Measurements from ENCODE around the gene HOXD4. TPM values are rescaled to one million over a fixed set of nuclear protein-coding genes. Genes with fewer than 3 reads are reported as not detected.
A peak's percentile ranks its signal among the peaks of the same experiment; 100 is the strongest.

The HOXD4 gene
- total and polyA plus RNA-seq, 10 of the 15 experiments (the other 5 are each of a cell fraction or from before 2014, with no cell fraction given) = 0.07 TPM; not detected in 9

GRCh38 chr2:176140513-176141317 lies 10.6 kb upstream of the HOXD4 start (continued):
- TF ChIP-seq NKRF (conservative IDR thresholded peaks at IDR 0.05) (0 out of 2 replicates have a peak, but pooled peaks have one; percentile 42), TCF3 (IDR thresholded peaks at IDR 0.05; ENCODE audit: borderline replicate concordance, insufficient read depth, low read depth, low read length) (no peak), TAF1 (IDR thresholded peaks at IDR 0.05; ENCODE audit: borderline replicate concordance, low read depth, low read length) (no peak), MLLT1 (IDR thresholded peaks at IDR 0.05) (no peak), GATAD2B (conservative IDR thresholded peaks at IDR 0.05; ENCODE audit: low read depth) (peak; percentile 72), CREM (IDR thresholded peaks at IDR 0.05; ENCODE audit: low read depth) (no peak), POU2F2 (IDR thresholded peaks at IDR 0.05; ENCODE audit: borderline replicate concordance, low read depth, low read length) (0 out of 3 replicates have a peak, but pooled peaks have one; percentile 34), ZNF687 (IDR thresholded peaks at IDR 0.05) (0 out of 2 replicates have a peak, but pooled peaks have one; percentile 25), ZNF622 (IDR thresholded peaks at IDR 0.05) (no peak), YY1 (IDR thresholded peaks at IDR 0.05; ENCODE audit: low read depth, low read length) (peak; percentile 59; the same call in 1 of the 2 replicates), NR2F1 (conservative IDR thresholded peaks at IDR 0.05) (peak; percentile 47; the same call in 1 of the 2 replicates), BCLAF1 (IDR thresholded peaks at IDR 0.05) (no peak), BHLHE40 (IDR thresholded peaks at IDR 0.05; ENCODE audit: borderline replicate concordance in 1 of 2, low read depth in 2 of 2, low read length in 1 of 2) (peak in 1 of 2 experiments; percentile 28; a peak in 1 of 4 replicates), PAX8 (IDR thresholded peaks at IDR 0.05) (no peak), EP300 (IDR thresholded peaks at IDR 0.05; ENCODE audit: borderline replicate concordance in 1 of 2, control insufficient read depth in 1 of 2, low read depth in 2 of 2, low read length in 2 of 2) (no peak), GABPA (IDR thresholded peaks at IDR 0.05; ENCODE audit: low read depth) (no peak), NBN (IDR thresholded peaks at IDR 0.05) (0 out of 2 replicates have a peak, but pooled peaks have one; percentile 57), SP1 (IDR thresholded peaks at IDR 0.05; ENCODE audit: low read depth, low read length) (no peak)
